Measurements from ENCODE around the gene TBX20. TPM values are rescaled to one million over a fixed set of nuclear protein-coding genes. Genes with fewer than 3 reads are reported as not detected.

TBX20 gene
- total RNA-seq, 2 experiments from 2014 or later, result not detected

DNA sequence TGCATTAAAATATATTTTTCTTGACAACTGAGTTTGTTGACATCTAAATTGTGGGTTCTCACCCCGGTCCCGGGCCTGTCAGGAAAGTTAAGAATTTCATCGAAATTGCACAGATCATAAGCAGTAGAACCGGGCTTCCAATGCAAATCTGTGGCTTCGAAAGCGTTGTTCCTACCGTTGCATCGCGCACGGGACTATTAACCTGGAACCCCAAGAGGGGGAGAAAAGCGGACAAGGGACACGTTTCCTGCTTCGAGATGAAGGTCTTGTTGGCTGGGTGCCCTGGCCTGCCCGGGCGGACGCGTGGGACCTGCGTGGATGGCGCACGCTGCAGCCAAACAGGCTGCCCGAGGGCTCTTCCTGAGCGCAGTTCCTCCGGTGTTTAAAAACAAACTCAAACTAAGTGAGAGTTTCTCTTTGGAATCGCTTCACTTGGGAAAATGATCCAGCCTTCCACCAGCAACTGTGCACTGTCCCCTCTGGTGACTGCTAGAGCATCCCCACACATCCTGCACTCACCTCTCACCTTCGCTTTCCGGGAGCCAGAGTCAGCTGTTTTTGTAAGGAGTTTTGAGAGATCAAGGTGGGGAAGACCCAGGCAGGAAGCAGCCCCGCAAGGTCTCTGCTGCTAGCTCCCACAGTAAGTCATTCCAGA is 5.1 kb upstream of the TBX20 start:
- Mint-ChIP-seq H3K4me3 (no peak overlapping the region), H3K4me1 (ENCODE audit: low read depth) (peaks cover 8% of the 10 kb centered on the region), H3K9me3 (no peaks in the 10 kb centered on the region), H3K27ac (no peak overlapping the region), H3K27me3 (peaks cover 85% of the 10 kb centered on the region), H3K36me3 (ENCODE audit: low read depth) (peaks cover 4% of the 10 kb centered on the region)
- ChIA-PET CTCF (no interaction called here), POLR2A (no interaction called here)
- no peak for DNase-seq
- intact Hi-C loops (cut with micrococcal nuclease), result no loop called here
- no peak for ATAC-seq
- TF ChIP-seq, protein P1, sequence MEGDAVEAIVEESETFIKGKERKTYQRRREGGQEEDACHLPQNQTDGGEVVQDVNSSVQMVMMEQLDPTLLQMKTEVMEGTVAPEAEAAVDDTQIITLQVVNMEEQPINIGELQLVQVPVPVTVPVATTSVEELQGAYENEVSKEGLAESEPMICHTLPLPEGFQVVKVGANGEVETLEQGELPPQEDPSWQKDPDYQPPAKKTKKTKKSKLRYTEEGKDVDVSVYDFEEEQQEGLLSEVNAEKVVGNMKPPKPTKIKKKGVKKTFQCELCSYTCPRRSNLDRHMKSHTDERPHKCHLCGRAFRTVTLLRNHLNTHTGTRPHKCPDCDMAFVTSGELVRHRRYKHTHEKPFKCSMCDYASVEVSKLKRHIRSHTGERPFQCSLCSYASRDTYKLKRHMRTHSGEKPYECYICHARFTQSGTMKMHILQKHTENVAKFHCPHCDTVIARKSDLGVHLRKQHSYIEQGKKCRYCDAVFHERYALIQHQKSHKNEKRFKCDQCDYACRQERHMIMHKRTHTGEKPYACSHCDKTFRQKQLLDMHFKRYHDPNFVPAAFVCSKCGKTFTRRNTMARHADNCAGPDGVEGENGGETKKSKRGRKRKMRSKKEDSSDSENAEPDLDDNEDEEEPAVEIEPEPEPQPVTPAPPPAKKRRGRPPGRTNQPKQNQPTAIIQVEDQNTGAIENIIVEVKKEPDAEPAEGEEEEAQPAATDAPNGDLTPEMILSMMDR (IDR thresholded peaks at IDR 0.05), result no peak

DNA sequence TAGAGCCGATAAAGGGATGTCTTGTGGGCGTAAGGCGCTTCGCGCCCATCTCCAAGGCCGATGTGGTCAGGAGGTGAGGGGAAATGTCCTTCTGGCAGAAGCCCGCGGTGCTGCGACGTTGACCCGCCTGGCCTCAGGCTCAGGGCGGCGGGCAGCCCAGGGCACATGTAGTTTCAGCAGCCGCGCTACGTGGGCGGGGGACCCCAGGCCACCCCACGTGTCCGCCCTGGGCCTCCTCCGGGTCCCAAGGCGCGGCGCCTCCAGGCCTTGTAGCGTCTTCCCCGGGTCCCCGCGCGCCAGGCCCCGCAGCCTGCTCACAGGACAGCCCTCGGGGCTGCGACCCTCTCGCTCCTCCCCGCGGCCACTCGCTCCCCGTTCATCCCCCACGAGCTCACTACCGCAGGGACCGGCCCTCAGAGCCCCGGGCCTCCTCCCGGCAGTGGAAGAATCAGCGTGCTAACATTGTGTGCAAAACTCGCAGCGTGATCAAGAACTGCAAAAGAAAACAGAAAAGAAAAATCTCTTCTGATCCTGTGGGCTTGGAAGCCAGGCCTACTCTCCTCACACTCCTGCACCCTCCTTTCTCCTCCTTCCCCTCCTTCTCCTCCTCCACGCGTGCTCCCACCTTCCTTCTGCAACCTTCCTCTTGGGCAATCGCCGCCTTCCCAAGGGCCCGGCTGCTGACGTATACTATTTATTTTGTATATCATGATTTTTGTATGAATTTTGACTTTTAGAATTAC is 4.4 kb upstream of the TBX20 start:
- DNase-seq, result no peak
- TF ChIP-seq, protein P1 (IDR thresholded peaks at IDR 0.05), result no peak

DNA sequence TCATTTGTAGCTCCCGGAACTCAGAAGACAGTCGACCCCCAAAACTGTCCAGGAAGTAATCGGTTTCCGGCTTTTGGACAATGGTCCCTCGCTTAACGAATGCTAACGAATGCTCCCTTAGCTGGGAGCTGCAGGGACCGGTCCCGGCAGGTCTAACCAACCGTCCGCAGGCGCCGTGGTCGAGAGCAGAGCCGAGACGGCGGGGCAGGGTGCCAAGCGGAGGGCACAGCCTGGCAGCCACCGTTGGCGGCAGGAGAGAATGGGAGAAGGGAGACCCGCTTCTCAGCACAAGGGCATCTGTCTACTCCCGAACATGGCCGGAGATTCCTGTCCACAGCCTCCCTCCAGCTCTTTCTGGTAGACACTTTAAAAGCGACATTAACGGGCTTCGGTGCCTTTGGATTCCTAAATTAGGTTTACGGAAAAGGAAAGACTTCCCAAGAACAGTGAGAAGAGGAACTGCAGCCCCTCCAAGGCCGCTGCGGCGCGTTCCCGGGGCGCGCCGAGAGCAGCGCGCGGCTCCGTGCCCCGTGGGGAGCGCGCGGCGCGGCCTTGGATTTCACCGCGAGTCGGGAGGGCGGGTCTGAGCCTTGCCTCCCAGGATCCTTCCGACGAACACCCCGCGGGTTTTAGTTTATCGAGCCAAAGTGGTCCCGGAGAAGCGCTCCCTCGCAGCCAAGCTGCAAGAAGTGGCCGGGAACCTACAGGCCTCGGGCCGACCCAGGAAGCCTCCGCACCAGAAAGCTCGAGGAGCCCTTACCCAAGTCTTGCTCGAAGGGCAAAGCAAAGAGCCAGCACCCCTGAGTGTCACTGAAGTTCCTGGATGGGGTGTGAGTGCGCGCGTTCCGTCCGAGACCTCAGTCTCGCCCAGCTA is 3.6 kb upstream of the TBX20 start:
- Mint-ChIP-seq H3K27me3 (peaks cover 83% of the 10 kb centered on the region), H3K27ac (no peak overlapping the region), H3K36me3 (ENCODE audit: low read depth) (peaks cover 4% of the 10 kb centered on the region), H3K9me3 (no peaks in the 10 kb centered on the region), H3K4me3 (no peak overlapping the region), H3K4me1 (ENCODE audit: low read depth) (peaks cover 15% of the 10 kb centered on the region)
- intact Hi-C loops (cut with micrococcal nuclease), result no loop called here
- ATAC-seq, result no peak
- CTCF ChIA-PET, result interaction anchor here (2.4 kb wide), 1 partner anchor 367 kb away, joined by 5 read pairs; no protein-coding TSS in a partner anchor
- TF ChIP-seq, protein P1 (IDR thresholded peaks at IDR 0.05), result no peak
- POLR2A ChIA-PET, result no interaction called here
- no peak for DNase-seq

More for the DNA sequence above, 4.4 kb upstream of the TBX20 start:
- peaks cover 12% of the 10 kb centered on the region for H3K4me1 Mint-ChIP-seq (ENCODE audit: low read depth)
- ATAC-seq, result no peak
- peaks cover 83% of the 10 kb centered on the region for H3K27me3 Mint-ChIP-seq
- no peak overlapping the region for H3K4me3 Mint-ChIP-seq
- ChIA-PET POLR2A (no interaction called here), CTCF (interaction anchor here (2.4 kb wide), 1 partner anchor 366 kb away, joined by 5 read pairs; no protein-coding TSS in a partner anchor)
- no peak overlapping the region for H3K27ac Mint-ChIP-seq
- H3K9me3 Mint-ChIP-seq, result no peaks in the 10 kb centered on the region
- peaks cover 4% of the 10 kb centered on the region for H3K36me3 Mint-ChIP-seq (ENCODE audit: low read depth)
- intact Hi-C loops (cut with micrococcal nuclease), result no loop called here

DNA sequence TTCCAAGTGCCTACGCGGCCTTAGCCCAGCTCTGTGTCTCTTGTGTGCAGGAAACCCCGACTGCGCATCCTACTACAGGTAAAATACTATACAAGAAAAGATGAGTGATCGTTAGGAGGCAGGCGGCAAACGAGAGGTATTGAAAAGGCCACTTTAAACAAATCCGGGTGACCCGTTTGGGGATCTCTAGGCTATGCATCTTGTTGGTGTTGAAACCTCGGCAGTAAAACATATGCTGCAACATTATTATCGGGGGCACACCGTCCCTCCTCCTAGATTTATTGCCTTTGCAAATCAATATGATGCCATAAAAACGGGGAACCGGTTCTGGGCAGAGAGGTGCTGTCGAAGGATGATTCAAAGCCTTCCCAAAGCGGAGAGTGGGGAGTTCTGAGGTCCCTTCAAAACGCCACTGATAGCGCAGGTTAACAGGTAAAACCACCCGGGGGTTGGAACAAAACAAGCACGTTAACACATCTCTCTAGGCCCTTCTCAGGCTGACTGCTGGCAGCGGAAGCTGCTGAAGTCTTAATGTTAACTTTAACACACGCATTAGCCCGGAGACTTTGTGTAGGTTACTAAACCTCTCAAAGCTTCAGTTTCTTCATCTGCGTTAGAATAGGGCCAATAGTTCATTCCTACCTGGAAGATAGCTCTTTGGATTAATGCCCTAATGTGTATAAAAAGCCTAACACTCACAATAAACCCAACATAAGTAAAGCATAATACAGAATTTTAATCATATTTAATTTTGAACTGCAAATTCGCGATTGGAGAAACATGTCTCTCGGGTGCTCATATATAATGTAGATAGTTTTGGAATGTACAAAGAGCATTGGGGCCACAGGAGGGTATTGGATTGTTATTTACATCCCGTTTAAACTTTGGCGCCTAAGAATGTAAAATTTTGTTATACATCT is 2.6 kb upstream of the TBX20 start:
- H3K36me3 Mint-ChIP-seq (ENCODE audit: low read depth), result peaks cover 4% of the 10 kb centered on the region
- H3K9me3 Mint-ChIP-seq, result no peaks in the 10 kb centered on the region
- intact Hi-C loops (cut with micrococcal nuclease), result no loop called here
- ATAC-seq (no peak), DNase-seq (no peak)
- ChIA-PET POLR2A (interaction anchor here (0.6 kb wide), 1 partner anchor 935 kb away, joined by 3 read pairs; no protein-coding TSS in a partner anchor), CTCF (interaction anchor here (2.4 kb wide), 1 partner anchor 368 kb away, joined by 5 read pairs; no protein-coding TSS in a partner anchor)
- H3K27me3 Mint-ChIP-seq, result peaks cover 85% of the 10 kb centered on the region
- no peak overlapping the region for H3K27ac Mint-ChIP-seq
- peaks cover 14% of the 10 kb centered on the region for H3K4me1 Mint-ChIP-seq (ENCODE audit: low read depth)
- TF ChIP-seq, protein P1 (IDR thresholded peaks at IDR 0.05), result no peak
- H3K4me3 Mint-ChIP-seq, result no peak overlapping the region

All from activated CD8-positive, alpha-beta T cell treated with anti-CD3 and anti-CD28 coated beads for 36 hours (primary cell).